NCI-H524 (cell line): Measurements from ENCODE around the gene GRAMD4.

Experiments used
- DNase-seq, 2 experiments: peaks; one replicate each; lab custom pipeline; 2025; lab: John Stamatoyannopoulos, UW

Gene GRAMD4

GRCh38 chr22:46619830-46620501, at the start of gene GRAMD4:
Gene GRAMD4, plus strand, starts transcription at chr22:46620386. Its CDS starts 6,414 bp downstream, at chr22:46626800.
- DNase-seq, result peak; percentile 80 to 91

- DNase-seq, result no peak
These were observed 48.4 kb upstream of the GRAMD4 start for GRCh38 chr22:46571642-46572250.

GRCh38 chr22:46572911-46573780, 47.0 kb upstream of the GRAMD4 start:
- DNase-seq, result no peak

GRCh38 chr22:46573781-46574437, 46.3 kb upstream of the GRAMD4 start:
- DNase-seq, result no peak

GRCh38 chr22:46574438-46574992, 45.7 kb upstream of the GRAMD4 start:
- DNase-seq, result no peak

- DNase-seq, result no peak
These were observed 44.9 kb upstream of the GRAMD4 start for GRCh38 chr22:46574993-46575910.

GRCh38 chr22:46575911-46576555, 44.2 kb upstream of the GRAMD4 start:
- no peak for DNase-seq

GRCh38 chr22:46576556-46577367, 43.4 kb upstream of the GRAMD4 start:
- DNase-seq, result peak in 1 of 2 experiments; percentile 62

GRCh38 chr22:46577368-46578249, 42.6 kb upstream of the GRAMD4 start:
- no peak for DNase-seq

- DNase-seq, result no peak
These were observed 41.8 kb upstream of the GRAMD4 start for GRCh38 chr22:46578251-46578823.

- DNase-seq, result no peak
These were observed 41.2 kb upstream of the GRAMD4 start for GRCh38 chr22:46578824-46579561.

GRCh38 chr22:46579751-46580449, 40.3 kb upstream of the GRAMD4 start:
- no peak for DNase-seq

GRCh38 chr22:46580940-46581537, 39.1 kb upstream of the GRAMD4 start:
- DNase-seq, result no peak

- DNase-seq, result no peak
These were observed 38.5 kb upstream of the GRAMD4 start for GRCh38 chr22:46581538-46582244.

- no peak for DNase-seq
These were observed 37.8 kb upstream of the GRAMD4 start for GRCh38 chr22:46582281-46582933.
